HG02885 (cell line): ENCODE data around the gene FAM120AOS.

ENCODE experiments used
- ATAC-seq: cut with Tn5 transposase; IDR thresholded peaks from one replicate; pipeline ENCODE4 v1.9.1; 2021; ENCODE audit warnings: mild to moderate bottlenecking; ENCODE audit not compliant: unreplicated experiment, poor library complexity

Gene FAM120AOS

DNA sequence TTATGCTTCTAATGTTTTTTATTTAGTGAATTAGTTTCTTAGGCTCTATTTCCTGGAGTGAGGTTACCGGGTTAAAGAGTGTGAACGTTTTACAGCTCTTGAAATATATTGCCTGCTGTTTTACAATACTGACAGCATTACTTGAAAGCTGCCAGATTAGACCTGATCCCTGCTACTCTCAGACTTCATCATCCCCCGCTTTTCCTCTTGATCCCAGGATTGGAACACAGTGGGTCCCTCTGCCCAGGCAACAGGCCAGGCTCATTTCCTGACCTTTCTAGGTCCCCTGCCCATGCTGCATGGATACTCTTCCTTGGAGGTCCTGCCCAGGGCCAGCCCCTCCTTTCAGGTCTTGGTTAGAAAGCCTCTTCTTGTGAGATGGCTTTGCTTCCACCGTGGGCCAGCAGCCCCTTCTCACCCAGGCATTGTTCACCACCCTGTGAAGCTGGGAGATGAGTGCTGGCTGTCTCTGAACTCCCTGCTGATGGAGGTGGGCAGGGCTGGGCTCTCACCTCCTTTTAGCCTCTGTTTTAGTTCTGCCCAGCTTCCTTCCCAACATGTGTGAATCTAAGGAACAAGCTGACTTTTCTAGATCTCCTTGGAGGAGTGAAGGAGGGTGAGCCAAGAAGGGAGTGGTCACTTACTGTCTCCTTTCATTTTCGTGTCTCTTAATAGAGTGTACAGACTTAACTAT is 15.5 kb upstream of the FAM120AOS start:
- ATAC-seq, result no peak

DNA sequence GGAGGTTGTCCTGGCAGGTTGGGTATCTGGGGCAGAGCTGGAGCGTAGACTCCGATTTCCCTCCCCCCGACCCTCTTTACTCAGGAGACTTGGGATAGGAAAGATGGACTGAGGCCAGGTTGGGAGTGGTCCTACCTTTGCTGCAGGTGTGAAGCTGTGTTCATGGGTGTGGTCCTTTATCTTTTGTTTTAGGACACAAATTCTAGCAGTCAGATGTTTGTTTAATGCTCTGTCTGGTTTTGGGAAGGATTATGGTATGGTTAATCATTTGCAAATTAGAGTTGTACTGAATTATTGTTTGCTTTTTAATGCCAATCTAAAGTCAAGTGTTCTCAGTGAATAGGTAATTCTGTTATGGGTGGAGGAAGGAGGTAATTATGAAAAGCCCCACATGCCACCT is 14.1 kb upstream of the FAM120AOS start:
- ATAC-seq, result no peak

DNA sequence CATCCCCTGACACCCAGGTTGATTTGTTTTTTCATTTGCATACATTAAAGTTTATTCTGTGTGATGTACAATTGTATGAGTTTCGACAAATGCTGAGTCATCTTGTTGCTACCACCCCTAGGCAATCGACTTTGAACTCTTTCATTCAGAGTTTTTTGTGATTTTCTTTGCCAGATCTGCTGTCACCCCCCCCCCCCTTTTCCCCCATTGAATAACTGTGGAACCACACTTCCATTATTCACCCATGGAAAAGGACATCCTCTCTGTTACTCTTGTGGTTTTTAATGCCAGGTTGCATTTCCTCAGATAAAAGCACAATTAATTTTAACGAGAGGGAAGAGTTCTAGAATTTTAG is 13.7 kb upstream of the FAM120AOS start:
- no peak for ATAC-seq

DNA sequence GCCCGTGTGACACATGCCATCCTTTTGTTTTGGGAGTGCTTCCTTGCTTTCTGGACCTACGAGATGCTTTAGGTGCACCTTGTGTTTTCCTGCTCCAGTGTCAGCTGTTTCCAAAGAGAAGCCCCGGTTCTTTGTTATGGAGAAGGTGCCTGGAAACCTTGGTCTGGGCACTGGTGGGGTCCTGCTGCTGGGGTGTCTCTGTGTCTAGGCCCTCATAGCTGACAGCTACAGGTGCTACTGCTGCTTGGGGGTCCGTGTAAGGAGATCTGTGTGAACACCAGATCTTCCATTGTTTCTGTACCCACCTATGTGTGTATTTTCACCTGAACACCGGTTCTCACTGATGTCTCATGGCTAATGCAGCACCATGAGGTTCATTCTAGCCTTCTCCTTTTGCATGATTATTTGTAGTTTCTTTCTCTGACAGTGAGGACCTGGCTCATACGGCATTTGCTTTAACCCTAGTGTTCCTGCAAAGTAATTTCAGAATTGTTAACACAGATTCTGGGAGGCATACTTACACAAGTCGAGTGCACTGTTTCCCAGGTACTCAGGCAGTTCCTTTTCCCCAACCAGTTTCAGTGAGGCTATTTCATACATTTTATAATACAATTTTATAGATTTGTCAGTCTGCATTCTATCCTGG is 13.2 kb upstream of the FAM120AOS start:
- ATAC-seq, result no peak

DNA sequence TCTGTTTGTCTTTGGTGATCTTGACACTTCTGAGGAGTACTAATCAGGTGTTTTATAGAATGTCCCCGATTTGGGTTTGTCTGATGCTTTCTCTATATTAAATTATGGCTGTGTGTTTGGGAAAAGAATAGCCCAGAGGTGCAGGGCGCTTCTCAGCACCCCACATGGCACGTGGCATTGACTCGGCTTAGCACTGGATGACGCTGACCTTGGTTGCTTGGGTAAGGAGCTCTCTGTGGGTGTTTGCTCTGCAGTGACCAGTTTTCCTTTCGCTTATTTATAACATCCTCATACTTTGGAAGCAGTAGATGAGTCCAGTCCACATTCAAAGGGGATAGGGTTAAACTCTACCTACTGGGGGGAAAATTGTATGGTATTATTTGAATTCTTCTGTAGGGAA is 12.5 kb upstream of the FAM120AOS start:
- no peak for ATAC-seq

DNA sequence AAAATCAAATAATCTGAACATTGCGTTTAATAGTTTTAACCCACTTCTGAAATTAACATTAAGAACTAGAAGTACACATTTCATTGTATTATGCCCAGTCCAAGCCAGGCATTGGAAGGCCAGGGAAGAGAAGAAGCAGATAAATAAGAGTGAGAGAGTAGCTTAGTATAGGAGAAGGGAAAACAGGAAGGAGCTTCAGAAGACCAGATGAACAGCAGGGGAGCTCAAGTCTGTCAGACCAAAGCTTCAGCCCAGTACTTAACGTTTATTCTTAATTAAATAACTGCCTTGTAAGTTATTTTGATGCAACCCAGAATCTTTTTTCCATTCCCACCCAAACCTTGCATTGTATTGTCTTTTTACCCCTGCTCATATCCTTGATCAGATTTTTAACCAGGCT is 11.5 kb upstream of the FAM120AOS start:
- no peak for ATAC-seq

DNA sequence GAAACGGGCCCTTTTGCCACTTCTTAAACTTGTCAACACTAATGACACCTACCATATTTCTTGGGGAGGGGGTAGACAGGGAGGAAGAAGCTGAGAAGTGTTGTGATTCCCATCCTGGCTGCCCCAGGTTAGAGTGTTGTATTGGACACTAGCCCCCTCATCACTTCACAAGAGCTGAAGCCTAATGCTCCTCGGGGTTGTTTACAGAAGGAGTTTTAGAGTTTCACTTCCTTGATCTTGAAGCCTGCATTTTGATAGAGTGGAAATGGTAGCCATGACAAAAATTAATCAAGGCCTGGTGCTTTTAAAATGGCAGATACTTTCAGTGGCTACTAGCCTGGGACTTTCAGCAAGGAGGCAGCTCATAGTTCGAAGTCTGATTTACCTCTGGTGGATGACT is 11.0 kb upstream of the FAM120AOS start:
- ATAC-seq, result peak; percentile 66

DNA sequence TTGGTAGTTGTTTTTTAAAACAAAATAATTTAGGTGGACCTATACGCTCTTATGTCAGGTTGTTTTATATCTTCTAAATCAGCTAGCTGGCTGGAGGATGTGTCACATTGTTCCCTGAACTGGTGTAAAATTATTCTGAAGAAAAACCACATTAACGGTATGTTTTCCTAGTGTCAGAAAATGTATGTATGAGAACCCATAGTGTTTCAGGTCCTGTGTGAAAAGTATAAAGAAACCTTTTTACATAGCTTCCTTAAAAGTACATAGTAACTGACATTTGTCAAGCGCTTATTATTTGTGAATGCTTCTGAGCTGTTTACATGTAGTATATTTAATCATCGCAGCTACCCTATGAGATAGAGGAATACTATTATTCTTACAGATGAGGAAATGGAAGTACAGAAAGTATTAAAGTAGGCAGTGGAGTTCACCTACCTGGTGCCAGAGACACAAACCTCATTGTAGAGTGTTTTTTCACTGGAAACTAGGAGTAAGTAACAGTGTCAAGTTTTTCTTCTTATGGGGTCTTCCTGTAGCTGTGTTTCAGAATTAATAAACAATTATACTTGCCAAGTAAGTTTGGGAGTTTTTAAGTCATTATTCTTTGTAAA is 10.4 kb upstream of the FAM120AOS start:
- no peak for ATAC-seq

DNA sequence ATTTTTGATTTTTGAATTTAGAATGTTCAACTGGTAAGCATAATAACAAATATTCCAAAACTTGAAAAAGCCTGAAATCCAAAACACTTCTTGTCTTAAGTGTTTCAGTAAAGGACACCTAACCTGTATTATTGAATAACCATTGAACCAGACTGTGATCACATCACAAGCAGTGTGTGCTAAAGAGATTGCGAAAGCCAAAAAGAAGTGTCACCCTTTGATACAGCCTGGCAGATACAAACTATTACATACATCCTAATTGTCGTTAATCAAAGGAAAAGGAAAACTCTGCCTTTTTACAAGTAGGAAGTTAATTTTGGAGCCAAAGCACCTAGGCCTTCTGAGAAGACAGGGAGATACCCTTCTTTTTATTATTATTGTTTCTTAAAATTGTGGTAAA is 8.4 kb upstream of the FAM120AOS start:
- ATAC-seq, result no peak

DNA sequence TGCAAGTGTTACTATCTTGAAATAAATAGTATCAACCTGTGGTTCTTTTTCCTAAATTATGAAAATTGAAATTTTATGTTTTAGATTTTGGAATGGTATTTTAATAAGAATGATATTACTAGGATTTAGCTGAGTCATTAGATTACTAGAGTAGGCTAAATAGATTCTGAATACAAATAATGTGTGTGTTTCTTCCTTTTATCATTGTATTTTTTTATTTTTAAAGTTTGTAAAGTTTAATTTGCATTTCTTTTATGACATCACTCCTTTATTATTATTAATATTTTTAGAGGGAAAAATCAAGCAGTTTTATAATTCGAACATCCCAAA is 8.0 kb upstream of the FAM120AOS start:
- no peak for ATAC-seq

DNA sequence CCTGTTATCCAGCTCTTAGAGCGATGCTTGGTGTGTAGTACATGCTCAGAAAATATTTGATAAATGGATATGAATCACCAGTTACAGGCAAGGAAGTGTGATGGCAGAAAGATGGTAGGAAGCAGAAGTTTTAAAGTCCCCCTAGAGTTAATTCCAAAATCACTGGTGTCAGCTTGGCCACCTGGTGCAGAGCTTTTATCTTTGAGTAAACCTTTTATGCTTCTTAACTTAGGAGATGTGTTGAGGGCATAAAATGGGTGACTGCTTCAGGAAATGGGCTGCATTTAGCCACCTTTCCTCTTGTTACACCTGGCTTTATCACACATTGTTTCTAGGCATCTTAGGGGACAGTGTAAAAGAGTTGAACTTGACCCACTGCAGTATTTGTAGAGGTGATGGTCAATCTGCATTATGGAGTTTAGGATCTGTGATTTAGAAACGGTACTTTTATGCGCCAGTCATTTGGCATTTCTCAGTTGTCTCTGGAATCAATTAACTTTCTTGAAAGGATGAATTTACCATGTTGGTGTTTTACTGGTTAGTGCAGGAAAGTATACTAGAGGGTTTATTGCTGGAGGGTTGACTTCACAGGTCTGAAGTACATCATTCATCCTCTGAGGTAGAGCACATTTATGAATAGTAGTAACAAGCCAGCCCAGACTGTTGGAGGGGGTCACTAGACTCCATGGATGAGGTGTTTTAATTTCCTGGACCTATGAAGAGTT is 7.5 kb upstream of the FAM120AOS start:
- ATAC-seq, result no peak

DNA sequence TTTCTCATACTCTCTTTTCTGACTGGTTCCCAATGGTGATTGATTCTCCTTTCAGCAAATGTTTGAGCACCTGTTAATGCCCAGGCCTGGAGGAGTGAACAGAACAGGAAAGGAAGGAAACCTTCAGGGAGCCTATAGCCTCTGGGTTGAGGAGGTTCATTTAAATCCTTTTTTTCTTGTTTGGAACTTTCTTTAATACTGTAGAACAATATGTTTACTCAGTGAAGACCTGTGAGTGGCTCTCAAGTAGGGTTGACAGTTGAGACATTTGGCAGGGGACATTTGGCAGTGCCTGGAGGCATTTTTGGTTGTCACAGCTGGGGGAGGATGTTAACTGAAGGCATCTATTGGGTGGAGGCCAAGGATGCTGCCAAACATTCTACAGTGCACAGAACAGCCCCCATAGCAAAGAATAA is 6.1 kb upstream of the FAM120AOS start:
- no peak for ATAC-seq

DNA sequence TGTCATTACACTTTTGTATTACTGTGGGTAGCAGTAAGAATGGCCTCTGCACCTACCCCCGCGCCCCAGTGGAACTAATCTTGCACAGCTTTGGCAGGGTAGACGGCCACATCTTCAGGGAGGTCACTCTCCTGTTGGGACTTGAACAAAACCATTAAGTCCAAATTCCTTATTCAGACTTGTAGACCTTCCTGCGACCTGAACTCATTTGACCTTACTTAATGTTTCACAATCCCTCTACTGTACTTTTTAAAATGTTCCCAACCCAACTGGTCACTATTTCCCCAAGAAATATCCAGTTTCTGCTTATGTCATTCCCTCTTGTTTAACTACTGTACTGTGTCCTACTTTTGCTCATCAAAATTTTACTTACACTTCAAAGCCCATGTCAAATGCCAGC is 5.3 kb upstream of the FAM120AOS start:
- ATAC-seq, result no peak

DNA sequence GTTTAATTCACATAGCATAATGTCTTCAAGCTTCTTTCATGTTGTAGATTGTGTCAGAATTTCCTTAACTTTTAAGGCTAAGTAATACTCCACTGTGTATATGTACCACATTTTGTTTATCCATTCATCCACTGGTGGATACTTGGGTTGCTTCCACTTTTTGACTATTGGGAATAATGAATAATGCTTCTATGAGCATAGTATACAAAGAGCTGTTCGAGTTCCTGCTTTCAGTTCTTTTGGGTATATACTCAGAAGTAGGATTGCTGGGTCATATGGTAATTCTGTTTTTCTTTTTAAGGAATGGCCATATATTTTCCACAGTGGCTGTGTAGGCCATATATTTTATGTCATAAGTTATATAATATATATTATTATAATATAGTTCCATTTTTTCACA is 3.6 kb upstream of the FAM120AOS start:
- ATAC-seq, result no peak

DNA sequence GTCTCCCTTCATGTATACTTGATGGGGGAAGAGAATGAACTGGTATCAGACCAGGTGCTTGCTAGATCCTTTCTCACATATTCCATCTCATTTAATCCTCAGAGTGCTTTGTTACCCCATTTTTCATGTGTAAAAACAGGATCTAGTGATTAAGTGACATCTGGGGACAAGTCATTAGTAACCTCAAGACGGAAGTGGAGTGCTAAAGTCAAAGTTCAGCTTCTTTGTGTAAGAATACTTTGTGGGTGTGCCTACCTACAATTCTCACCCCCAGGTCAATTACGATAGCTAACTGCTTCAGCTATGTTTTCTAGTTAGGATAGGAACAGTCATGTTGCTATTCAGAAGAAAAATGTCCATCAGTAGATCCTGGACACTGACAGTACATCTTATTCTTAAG is 3.1 kb upstream of the FAM120AOS start:
- ATAC-seq, result no peak

DNA sequence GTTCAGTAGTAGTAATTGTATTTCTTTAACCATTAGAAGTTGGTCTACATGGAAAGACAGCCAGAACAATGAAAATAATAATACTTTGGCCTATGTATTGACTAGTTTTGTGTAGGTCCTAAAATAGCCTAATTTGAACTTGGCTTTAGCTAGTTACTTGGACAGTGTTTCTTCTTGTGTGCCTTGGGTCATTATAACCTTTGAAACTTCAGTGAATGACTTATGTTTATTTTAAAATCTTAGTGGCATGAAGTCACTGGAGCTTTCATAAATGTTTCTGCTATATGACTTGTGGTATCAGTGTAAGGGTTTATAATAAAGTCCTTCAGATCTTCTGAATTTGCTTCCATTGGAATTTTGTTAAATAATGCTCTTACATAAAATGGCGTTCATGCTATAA is 2.6 kb upstream of the FAM120AOS start:
- ATAC-seq, result no peak

DNA sequence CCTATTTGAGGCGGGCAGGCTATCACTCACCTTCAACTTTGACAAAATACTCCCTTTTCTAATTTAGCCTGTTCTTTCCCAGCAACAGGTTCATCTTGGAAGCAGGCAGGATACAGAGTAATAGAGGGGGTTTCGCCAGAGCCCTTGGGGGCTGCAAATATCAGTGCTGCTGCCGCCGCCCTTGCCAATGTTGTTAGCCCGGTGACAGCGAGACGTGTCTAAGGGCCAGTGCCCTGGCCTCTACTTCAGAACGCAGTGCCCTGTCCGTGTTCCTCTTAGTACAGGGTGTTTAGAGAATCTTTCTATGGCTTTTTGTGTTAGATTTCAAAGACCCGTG is 703 bp downstream of the FAM120AOS start:
- no peak for ATAC-seq

DNA sequence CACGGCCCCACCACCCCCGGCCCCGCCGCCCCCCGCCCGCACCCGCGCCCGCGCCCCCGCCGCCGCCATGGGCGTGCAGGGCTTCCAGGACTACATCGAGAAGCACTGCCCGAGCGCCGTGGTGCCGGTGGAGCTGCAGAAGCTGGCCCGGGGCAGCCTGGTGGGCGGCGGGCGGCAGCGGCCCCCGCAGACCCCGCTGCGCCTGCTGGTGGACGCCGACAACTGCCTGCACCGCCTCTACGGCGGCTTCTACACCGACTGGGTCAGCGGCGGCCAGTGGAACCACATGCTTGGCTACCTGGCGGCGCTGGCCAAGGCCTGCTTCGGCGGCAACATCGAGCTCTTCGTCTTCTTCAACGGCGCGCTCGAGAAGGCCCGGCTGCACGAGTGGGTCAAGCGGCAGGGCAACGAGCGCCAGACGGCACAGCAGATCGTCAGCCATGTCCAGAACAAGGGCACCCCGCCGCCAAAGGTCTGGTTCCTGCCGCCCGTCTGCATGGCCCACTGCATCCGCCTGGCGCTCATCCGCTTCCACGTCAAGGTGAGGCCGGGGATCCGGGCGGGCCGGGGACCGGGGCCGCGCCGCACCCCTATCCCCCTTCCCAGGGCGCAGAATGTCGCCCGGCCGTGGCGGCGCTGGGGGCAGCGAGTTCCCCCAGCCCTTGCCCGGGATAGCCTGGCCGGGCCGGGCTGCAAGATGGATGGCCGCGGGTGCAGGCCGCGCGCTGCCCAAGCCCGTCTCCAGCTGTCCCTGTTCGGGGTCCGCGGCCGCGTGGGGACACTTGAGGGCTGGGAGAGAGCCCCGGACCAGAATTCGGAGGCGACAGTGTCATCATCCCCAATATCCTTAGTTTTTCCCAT is 1.3 kb downstream of the FAM120AOS start:
- peak; percentile 17 for ATAC-seq

DNA sequence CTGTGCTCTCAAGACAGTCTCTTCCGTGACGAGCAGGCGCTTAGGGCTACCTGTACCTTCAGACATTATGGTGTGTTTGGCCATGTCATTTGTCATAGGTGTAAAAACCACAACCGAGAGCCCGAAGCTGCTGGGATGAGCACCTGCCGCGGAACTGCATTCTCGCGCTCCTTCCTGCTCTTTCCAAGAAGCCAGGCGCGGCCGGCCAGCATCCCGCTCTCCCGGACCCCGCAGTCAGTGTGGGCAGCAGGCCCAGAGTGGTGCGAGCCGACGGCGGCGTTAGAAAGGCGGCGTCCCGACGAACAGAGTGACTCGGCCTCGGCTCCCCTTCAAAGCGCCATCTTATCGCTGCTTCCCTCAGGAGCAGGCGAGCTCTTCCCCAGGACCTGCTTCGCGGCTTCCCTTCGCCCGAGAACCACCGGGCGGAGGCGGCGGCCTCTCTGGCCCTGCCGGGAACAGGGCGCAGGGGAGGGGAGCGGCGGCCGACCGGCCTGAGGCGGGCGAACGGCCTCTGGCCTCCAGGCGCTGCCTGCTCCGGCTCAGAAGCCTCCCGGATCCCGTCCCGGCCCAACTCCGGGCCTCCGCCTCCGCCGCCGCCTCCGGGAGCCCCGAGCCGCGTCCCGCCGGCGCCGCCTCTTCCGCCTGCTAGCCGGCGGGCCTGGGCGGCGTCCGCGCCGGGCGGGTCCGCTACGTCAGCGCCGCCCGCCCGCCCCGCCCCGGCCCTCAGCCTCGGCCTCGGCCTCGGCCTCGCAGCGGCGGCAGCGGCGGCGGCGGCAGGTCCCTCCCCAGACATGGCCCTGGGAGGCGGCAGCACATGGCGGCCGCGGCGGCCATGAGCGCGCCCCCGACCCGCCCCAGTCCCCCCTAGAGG is 2.2 kb downstream of the FAM120AOS start, which contains the start of gene FAM120A:
Gene FAM120A (plus strand): TSS at position 741 of the 871 bp plus-strand sequence. CDS start 231 bp downstream, outside the sequence.
- peak; percentile 69 for ATAC-seq

DNA sequence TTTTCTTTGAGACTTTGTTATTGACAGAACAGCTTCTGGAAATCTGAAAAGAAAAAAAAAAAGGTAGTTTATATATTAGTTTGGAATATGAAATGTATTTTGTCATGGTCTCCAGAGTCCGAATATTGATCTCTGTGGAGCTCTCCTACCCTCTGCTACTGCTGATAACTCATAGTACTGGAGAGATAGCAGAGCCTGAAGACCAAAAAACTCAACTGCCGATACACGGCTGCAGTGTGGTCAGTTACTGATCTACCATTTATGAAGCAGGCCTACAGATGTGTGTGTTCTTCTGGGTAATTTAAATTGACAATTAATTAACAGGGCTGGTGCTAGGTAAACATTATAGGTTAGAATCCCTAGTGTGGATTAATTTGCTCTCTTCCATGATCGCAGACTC is 5.7 kb downstream of the FAM120AOS start:
- no peak for ATAC-seq
